HG02970 (cell line): ENCODE measurements around the gene PAX8.
"Not testable (repeated sequence)": the region's sequence is repeated elsewhere in the genome, so short reads cannot be mapped to it uniquely, and the experiment has no call there.

ENCODE experiments used
- ATAC-seq: cut with Tn5 transposase; IDR thresholded peaks from one replicate; pipeline ENCODE4 v1.9.1; 2021; ENCODE audit warnings: mild to moderate bottlenecking, moderate library complexity, moderate number of reproducible peaks; ENCODE audit not compliant: unreplicated experiment, low FRiP score

The PAX8 gene

DNA sequence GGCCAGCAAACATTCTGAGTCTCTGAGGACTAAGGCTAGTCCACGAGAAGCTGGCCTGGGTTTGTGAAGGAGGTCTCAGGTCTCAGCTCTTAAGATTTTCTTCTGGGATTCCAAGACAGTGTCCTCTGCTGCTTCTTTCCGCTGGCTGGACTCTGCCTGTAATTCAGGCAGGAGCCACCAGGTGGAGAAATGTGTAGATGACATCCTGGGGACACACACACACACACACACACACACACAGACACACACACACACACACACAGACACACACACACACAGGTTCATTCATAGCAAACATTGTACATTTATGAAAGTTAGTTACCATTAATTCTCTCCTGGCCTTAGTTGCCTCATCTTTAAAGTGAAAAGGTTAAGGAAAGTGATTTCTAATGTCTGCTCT, 18.9 kb upstream of the PAX8 start:
- ATAC-seq, result not testable (repeated sequence)

DNA sequence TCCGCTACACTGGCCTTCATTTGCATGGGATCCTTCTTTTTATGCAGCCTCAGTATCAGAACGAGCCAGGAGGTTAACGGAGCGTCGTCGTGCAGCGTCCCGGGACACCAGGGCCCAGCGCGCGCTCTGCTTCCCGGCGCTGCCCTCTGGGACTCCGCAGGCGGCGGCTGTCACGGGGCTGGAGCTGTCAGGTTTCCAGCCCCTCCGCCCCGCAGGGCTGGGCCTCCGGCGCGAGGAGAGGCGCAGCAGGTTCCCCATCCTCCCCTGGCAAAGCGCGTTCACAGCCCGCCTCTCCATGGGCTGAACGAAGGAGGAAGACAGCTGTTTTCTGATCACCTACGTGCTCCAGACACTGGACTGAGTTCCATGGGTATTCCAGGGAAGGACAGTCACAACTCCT, 12.5 kb upstream of the PAX8 start:
- no peak for ATAC-seq

DNA sequence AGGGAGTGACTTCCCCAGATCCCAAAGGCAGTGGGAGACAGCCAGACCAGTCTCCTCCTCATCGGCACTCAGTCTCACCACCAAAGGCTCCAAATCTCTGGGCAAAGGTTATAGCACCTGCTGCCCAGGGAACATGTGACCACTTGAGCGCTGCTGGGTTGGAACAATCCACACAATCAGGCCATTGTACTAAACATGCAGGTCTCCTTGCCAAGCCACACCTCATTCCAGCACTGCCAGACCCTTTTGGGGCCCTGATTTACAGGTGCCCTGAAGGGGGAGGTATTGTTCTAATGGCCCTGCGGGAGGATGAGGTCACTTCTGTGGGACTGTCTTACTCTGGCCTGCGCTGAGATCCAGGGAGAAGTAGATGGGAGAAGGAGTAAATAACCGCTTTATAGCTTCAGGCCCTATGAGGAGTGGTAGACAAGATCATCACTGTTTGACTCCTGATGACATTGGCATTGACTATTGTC, 10.0 kb upstream of the PAX8 start:
- not testable (repeated sequence) for ATAC-seq

DNA sequence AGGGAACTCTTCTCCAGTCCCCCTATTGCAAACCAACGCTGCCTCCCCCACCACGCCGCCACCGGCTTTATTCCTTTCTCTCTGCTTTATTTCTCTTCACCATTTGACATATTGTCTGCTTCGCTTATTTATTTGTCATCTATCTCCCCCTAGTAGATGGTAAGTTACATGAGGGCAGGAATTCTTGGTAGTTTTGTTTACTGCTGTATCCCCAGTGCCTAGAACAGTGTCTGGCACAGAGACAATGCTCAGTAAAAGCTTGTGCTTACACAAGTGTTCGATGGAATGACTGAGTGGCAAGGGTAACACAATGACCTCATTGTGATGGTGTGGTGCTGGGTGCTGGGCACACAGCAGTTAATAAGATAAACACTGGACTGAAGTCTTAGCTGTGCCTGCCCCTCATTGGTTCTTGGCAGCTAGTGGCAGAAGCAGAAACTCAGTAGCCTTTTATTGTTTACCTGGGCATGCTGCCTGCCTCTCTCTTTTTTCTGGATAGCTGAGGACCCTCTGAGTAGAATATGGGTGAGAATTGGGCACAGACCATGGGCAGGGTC, 9.5 kb upstream of the PAX8 start:
- not testable (repeated sequence) for ATAC-seq

DNA sequence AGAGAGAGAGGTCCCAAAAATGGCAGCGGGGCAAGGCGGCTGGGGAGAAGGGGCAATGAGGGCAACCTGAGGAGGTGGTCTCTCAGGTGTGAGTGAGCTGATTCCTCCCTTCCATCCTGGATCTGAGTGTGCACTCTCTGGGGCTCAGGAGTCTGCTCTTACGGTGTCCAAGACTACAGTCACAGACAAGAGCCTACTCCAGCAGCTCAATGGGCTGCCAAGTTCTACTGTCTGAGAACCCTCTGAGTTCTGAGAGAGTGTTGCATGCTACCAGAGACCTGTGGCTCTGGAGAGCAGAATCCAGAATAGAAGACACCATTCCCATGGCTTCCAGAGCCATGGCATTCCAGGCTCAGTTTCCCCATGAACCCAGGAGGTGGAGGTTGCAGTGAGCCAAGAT, 7.1 kb upstream of the PAX8 start:
- no peak for ATAC-seq

DNA sequence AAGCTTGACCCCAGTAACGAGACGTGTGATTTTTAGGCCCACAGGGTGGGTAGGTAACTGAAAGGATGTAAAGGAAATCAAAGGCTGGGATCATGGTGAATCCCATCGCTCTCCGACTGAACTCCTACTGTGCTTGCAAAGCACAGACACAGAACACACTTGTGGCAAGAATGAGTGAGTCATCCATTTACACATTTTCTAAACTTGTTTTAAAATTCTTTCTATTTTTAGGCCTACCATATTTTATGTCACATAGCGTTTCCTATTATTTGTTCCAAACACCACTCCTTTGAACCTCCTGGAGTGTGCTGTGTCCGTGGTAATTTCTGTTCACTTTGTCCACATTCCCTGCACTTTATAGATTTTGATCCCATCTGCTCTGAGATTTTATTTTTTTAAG, 6.3 kb upstream of the PAX8 start:
- not testable (repeated sequence) for ATAC-seq

DNA sequence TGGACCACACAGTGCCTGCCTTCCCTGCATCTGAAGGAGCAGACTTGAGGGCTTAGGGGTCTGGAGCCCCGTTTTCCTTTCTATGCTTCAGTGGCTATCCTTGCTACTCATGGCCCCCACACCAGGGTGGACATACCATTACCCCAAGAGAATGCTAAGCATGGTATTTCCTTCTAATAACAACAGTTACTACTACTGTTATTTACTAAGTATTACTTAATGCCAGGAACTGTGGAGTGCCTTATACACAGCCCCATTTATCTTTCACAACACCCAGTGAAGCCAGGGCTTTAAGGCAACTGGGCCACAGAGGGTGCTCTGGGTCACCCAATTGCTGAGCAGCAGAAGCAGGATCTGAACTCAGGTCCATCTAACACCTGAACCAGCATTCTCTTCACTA, 5.8 kb upstream of the PAX8 start:
- ATAC-seq, result no peak

DNA sequence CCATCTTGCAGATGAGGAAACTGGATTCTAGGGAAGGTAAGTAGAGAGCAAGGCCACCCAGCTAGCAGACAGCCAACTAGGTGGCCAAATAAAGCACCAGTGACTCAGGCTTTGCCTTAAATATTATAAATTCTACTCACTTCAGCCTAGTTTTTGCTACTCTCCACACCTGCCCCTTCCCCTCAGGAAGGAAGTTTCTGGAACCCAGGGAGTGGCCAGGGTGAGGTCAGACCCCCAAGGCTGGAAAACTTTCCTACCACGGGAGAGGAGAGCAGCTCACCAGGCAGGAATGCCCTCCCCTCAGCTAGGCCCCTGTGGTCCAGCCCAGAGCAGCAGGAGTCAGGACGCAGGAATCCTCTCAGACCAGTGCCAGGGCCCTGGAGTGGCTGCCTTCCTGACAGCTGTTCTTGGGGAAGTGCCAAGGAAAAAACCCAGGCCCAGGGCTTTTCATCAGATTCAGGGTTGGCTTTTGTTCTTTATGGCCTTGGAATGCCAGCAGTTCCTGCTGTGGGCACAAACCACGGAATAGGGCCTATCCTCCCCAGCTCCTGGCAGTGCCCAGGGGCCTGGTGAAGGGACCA, 5.1 kb upstream of the PAX8 start:
- ATAC-seq, result no peak

DNA sequence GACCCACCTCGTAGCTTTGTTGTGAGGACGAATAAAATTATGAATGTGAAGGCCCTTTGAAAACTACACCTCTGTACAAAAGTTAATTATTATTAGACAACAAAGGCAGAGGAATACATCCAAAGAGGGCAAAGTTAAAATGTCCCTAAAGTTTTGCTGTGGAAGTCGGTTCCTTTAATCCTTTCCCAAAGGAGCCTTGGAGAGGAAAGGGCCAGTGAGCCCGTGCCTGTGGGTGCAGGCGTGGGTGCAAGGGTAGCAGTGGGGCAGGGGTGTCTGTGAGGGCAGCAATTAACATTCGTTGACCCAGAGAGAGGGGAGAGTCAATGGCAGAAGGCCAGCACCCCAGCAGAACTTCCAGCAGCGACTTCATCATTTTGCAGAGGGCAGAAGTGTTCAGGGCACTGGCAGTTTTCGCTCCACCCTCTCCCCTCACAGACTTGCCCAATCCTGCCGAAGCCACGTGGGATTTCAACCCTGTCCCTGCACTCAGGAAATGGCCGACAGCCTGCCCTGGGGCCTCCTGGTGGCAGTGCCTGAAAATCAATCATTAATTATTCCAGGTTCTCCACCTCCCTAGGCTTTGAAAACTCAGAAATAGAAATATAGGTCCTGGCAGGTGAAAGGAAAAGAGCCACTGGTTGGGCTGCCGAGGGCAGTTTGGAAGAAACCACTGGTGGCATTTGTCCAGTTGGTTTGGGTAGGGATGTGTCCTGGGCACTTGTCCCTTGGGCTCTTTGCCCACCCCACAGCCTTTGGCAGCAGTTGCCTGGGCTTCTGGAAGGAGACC, 4.2 kb upstream of the PAX8 start:
- no peak for ATAC-seq

DNA sequence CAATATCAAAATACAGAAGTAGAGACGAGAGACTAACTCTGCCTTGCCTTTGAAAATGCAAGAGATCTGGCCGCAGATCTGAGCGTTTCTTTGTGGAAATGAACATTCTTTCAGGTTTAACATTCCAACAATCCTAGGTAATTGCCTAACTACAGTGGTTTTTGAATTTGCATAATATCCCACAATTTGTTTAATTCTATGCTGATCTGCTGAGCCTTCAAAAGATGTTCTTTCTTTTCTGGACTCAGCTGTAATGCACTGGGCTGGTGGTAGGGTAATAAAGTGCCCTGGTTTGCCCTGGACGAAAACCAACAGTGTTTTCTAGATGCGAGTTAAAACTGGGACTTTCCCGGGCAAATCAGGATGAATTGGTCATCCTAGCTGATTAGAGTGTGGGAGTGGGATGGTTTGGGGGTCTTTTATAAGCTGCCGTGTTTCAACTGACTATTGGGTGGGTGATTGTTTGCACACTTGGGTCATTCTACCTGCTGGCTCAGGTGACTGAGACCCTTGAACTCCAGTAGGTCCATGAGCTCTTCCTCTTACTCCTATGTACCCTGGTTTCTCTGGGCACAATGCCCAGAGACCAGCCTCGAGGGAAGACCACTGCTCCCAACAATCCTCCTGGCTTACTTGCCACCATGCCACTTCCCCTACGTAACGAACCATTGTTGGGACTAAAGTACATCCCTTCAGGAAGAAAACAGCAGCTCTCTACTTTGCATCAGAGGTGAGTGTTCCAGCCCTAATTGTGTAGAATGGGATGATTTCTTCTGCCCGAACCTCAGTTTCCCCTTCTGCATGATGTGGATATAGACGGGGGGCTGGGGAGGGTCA, 3.4 kb upstream of the PAX8 start:
- ATAC-seq, result no peak

DNA sequence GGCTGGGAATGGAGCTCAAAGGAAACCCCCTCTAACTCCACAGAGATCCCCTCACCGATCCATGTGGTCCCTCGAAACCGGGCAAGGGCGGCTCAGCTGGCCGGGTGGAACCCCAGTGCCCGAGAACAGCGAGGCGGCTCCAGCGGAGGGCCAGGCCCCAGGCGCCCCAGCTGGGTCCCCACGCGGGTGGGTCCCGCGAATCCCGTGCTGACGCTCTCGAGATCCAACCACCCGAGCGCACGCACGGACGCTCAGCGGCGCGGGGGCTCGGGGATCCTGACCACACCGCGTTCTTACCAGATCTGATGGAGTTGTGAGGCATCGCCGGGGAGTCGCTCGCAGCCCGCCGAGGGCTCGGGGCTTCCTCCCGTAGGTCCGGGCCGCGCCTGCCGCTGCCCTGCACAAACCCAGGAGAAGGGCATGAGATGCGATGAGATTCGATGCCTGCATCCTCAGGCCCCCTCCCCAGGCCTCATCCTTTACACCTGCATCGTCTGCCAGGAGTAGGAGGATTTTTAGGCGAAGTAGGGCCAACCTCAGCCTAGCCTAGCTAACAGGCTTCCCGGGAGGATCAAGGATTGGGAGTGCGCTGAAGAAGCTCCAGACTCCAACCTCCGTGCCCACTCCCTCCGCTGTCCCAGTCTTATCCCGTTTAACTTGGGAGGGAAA, 514 bp downstream of the PAX8 start:
- ATAC-seq, result no peak

DNA sequence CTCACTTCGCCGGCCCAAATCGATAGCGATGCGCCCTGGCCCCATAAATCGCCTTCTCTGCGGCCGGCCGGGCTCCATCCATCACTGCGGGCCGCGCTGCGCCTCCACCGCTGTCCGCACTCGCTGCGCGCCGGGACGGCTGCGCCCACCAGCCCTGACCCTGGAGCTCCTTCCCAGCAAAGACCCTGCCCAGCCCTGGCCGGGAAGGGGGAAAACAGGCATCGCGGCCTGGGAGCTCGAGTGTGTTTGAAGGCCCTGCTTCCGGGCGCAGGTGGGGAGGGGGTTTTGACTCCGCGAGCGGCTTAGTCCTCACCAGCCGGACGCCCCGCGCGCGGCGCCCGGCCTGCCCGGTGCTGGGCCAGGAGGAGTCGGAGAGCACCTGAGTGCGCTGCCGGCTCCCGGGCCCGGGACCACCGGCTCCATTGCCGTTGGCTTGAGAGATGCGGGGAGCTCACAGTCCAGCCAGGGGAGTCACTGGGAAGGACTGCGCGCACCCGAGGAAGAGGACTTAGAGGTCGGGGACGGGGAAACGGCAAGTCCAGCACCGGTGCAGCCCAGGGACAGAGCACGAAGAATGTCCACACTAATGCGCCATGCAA, 1.1 kb downstream of the PAX8 start:
- no peak for ATAC-seq

DNA sequence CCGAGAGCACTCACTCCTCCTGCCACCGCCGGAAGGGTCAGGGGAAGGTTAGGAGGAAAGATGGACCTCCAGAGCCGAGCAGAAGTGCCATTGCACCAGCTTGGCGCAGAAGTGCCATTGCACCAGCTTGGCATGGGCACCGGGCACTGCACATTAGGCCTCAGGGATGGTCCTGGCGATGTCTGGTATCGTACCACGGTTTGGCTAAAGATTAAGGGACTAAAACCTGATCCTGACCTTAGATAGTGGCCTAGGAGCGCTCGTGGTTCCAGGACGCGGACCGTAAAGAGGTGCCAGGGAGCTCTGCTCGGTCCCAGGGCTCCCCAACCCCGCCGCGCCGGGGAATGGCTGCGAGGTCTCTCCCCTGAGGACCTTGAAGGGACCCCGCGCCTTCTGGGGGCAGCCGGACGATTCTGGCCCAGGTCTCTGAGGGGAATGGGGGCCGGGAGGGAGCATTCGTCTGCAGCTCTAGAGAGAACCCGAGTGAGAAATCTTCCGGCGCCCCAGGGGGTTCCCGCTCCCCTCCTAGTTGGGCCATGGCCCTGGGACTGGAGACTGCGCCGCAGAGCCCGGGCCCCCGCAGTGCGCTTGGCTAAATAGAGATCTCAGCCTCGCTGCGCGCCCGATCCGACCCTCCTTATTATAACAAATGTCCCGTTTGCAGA, 1.8 kb downstream of the PAX8 start:
- no peak for ATAC-seq

DNA sequence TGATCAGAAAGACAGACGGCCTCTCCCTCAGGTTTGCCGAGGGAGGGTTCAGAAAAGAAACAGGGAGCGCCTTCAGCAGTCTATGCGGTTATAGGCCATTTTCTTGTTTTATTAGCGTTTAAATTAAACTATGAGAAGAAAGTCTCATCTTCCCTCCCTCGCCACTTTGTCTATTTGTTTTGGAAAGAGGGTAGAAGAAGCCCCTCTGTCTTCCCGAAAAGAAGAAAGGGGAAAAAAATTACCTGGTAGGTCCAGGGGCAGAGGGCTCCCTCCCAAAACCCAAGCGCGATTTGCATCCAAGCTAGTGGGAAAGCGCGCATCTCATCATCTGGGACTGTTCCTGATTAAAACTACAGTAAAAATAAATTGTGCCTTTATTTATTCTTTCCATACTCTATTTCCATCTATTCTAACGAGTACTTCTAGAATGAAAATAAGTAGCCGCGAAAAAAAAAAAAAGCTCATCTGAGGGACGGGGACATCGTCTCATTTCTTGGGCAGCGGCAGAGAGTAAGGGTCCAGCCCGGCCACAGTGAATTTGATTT, 2.4 kb downstream of the PAX8 start:
- ATAC-seq, result no peak

DNA sequence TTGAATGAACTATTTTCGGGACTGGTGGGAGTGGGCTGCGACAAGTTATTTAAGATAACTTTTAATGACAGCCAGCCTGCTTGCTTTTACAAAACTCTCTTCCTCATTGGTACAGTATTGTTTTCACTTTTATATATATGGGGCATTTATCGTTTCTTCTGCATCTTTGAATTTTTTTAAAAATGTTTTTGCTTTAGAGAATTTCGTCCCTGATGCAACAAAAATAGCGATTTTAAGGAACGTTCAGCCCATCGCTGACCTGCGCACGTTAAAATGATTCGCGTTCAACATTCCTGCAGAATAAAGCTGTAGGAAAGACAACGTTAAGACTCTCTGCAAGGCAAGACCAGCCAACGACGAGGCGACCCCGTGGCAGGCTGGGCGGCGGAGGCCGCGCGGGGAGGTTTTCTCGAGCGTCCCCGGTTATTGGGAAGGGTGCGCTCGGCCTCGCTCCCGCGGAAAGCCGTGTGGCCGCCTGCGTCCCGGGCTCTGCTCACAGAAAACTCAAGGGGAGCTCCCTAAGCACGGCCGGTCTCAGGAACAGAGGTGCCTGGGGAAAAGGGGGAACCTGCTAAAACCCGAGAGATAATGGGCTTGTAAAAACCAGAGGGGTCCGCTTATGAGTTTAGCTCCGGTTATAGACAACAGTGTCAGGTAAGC, 3.0 kb downstream of the PAX8 start:
- ATAC-seq, result no peak

DNA sequence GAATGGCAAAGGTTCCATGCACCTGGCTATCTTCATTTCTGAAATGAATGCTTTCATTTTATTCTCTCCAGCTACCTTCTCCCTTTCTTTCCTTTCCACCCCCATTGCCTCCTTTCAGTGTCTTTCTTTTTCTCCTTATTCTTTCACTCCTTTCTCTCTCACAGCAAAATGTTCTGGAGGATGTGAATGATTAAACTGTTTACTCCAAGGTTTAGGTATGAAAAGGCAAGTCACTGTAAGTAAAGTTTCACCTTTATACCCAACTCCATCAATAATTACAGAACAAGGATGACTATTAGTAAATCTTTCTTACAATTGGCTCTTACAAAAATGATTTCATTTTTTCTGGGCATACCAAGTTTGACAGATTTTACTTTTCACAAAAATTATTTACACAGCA, 4.3 kb downstream of the PAX8 start:
- ATAC-seq, result no peak

DNA sequence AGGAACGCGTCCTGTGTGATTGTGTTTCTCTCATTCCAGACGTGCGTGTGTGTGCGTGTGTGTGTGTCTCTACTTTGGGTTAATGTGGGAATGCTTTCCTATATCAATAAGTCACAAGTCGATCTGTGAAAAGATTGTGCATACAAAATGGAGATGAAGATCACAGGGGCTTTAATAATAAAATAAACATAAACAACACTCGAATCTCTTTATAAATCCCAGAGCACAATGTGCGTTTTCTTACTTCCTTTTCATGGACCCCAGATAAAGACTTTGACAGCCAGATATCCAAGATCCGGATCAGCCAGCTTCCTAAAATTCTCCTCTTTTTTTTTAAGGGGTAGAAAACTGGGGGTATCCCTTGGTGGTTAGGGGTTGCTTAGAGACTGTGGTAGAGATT, 4.7 kb downstream of the PAX8 start:
- ATAC-seq, result no peak

DNA sequence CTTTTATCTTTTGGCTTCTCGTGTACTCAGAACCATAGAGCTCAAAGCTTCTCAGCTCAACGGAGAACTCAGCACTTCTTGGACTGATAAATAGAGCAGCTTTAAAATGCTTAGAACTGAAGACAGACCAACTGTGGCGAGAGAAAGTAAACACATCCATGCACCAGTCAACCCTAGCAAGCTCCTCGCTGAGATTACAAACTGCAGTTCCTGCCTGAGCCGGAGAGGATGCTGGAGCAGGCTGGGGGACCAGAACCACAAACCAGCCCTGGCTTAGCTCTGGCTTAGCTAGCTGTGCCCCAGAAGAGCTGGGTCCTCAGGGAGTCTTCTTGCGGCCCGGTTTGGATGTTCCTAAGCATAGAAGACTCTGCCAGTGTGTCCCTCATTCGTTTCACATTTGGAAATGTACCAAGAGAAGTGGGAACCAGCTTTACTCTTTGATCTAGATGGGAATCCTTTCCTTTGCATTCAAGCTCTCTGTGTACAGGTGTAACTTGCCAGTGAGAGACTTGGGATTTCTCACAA, 5.6 kb downstream of the PAX8 start:
- ATAC-seq, result no peak

DNA sequence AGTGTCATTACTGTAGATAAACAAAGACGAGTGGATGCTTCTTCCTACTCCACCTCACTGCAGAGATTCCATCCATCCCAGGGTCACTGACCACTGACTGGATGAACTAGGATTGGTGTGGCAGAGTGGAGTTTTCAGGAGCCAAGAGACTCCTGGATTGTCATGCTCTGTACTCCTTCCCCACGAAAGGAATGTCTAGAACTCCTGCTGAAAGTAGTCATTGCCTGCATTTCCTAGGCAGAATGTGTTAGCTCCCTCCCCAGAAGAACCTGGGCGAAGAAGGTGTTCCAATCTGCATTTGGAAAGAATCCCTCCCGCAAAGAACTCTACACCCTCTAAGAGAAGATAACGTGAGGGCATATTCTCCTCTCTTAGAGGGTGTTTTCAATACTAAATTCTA, 6.2 kb downstream of the PAX8 start:
- no peak for ATAC-seq
